ENCODE data around the gene GGCX.
A peak's percentile ranks its signal among the peaks of the same experiment; 100 is the strongest.

Gene GGCX

DNA sequence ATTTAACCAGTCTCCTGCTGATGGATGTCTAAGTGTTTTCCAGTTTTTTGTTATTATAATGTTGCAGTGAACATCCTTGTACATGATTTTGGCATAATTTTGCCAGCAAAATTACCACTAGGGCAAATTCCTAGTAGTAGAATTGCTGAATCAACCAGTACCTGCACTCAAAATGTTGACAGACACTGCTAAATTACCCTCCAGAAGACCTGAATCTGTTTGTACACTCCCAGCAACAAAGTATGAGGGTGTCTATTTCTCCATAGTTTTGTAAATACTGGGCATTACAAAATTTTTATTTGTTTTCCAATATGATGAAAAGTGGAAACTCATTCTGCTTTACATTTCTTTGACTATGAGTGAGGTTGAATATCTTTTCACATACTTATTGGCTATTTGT is 33.5 kb downstream of the GGCX start:
- ATAC-seq (ENCODE audit: low read depth) = no peak
- no peaks in the 10 kb centered on the region for H3K27me3 ChIP-seq (ENCODE audit: insufficient read depth, poor library complexity, severe bottlenecking)
- H3K4me3 ChIP-seq (ENCODE audit: severe bottlenecking) = no peak overlapping the region
- H3K36me3 ChIP-seq (ENCODE audit: low read depth) = no peaks in the 10 kb centered on the region
- H3K27ac ChIP-seq (ENCODE audit: poor library complexity, severe bottlenecking) = no peak overlapping the region
- H3K4me1 ChIP-seq (ENCODE audit: insufficient read depth, poor library complexity, severe bottlenecking) = no peaks in the 10 kb centered on the region
- no peak for DNase-seq (ENCODE audit: low spot score)
- TF ChIP-seq, protein P1, sequence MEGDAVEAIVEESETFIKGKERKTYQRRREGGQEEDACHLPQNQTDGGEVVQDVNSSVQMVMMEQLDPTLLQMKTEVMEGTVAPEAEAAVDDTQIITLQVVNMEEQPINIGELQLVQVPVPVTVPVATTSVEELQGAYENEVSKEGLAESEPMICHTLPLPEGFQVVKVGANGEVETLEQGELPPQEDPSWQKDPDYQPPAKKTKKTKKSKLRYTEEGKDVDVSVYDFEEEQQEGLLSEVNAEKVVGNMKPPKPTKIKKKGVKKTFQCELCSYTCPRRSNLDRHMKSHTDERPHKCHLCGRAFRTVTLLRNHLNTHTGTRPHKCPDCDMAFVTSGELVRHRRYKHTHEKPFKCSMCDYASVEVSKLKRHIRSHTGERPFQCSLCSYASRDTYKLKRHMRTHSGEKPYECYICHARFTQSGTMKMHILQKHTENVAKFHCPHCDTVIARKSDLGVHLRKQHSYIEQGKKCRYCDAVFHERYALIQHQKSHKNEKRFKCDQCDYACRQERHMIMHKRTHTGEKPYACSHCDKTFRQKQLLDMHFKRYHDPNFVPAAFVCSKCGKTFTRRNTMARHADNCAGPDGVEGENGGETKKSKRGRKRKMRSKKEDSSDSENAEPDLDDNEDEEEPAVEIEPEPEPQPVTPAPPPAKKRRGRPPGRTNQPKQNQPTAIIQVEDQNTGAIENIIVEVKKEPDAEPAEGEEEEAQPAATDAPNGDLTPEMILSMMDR (IDR thresholded peaks at IDR 0.05; ENCODE audit: poor library complexity, severe bottlenecking) = no peak
- no peaks in the 10 kb centered on the region for H3K9me3 ChIP-seq (ENCODE audit: severe bottlenecking)

DNA sequence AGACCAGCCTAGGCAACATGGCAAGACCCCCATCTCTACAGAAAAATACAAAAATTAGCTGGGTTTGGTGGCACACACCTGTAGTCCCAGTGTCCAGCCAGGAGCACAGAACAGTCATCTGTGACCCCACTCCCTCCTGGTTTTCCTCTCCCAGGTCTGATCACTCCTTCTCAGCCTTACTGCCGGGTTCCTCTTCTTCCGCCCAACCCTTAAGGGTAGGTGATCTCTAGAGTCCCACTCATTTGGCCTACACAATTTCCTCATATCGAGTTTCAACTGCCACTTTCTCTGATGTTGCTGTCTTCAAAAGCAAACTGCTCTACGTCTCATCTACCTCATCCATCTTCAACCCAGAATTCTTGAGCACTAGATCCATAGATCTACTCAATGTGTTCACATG is 35.7 kb downstream of the GGCX start:
- no peaks in the 10 kb centered on the region for H3K4me1 ChIP-seq (ENCODE audit: insufficient read depth, poor library complexity, severe bottlenecking)
- DNase-seq (ENCODE audit: low spot score) (no peak), ATAC-seq (ENCODE audit: low read depth) (no peak)
- H3K36me3 ChIP-seq (ENCODE audit: low read depth) = no peaks in the 10 kb centered on the region
- no peak overlapping the region for H3K27ac ChIP-seq (ENCODE audit: poor library complexity, severe bottlenecking)
- TF ChIP-seq, protein P1 (IDR thresholded peaks at IDR 0.05; ENCODE audit: poor library complexity, severe bottlenecking) = no peak
- no peaks in the 10 kb centered on the region for H3K27me3 ChIP-seq (ENCODE audit: insufficient read depth, poor library complexity, severe bottlenecking)
- H3K4me3 ChIP-seq (ENCODE audit: severe bottlenecking) = no peak overlapping the region
- no peaks in the 10 kb centered on the region for H3K9me3 ChIP-seq (ENCODE audit: severe bottlenecking)

DNA sequence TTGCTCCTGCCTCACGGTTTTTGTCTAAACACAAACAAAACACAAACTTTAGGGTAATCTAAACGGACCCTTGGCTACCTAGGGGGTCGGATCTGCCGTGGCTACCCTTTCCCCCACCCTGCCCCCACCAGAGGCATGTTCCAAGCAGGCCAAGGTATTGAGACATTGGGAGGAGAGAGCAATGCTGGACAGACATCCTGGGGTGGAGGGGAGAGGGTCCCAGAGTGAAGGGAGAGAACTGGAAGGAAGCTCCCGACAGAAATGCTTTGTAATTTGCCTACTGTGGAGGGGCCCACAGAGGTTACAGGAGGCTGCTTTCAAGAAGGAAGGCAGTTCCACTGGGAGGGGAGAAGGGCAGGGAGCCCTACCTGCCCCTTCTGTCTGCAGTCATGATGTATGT is 36.3 kb downstream of the GGCX start:
- no peaks in the 10 kb centered on the region for H3K27me3 ChIP-seq (ENCODE audit: insufficient read depth, poor library complexity, severe bottlenecking)
- H3K27ac ChIP-seq (ENCODE audit: poor library complexity, severe bottlenecking) = no peak overlapping the region
- TF ChIP-seq, protein P1 (IDR thresholded peaks at IDR 0.05; ENCODE audit: poor library complexity, severe bottlenecking) = no peak
- DNase-seq (ENCODE audit: low spot score) (no peak), ATAC-seq (ENCODE audit: low read depth) (no peak)
- no peaks in the 10 kb centered on the region for H3K4me1 ChIP-seq (ENCODE audit: insufficient read depth, poor library complexity, severe bottlenecking)
- H3K4me3 ChIP-seq (ENCODE audit: severe bottlenecking) = no peak overlapping the region
- no peaks in the 10 kb centered on the region for H3K36me3 ChIP-seq (ENCODE audit: low read depth)
- H3K9me3 ChIP-seq (ENCODE audit: severe bottlenecking) = no peaks in the 10 kb centered on the region

DNA sequence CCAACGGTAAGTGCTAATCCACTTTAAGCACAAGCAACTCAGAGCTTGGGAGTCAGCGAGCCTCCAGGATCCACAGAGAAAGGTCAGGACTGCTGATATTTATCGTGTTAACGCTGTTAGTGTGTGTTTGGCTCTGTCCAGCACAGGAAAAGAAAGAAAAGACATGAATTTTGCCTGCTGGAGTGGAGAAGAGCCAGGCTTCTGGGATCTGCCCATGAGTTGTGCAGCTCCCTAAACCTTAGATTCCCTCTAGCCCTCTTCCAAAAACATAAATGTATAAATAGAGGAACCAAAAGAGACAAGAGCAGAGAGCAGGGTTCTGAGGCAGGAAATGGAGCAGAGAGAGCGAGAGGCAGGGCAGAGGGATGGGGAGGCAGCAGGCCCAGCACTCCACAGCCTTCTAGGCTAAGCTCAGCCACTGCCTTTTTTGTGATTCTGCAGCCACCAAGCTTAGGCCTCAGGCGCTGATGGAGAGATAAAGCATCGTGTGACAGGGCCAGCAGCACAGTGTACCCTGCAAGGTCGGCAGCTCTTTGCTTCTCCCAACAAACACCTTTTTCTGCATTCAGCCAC is 36.9 kb downstream of the GGCX start:
- no peaks in the 10 kb centered on the region for H3K4me1 ChIP-seq (ENCODE audit: insufficient read depth, poor library complexity, severe bottlenecking)
- no peaks in the 10 kb centered on the region for H3K36me3 ChIP-seq (ENCODE audit: low read depth)
- no peaks in the 10 kb centered on the region for H3K27me3 ChIP-seq (ENCODE audit: insufficient read depth, poor library complexity, severe bottlenecking)
- DNase-seq (ENCODE audit: low spot score) (no peak), ATAC-seq (ENCODE audit: low read depth) (peak; percentile 25; the same call in 1 of the 3 replicates)
- no peak overlapping the region for H3K27ac ChIP-seq (ENCODE audit: poor library complexity, severe bottlenecking)
- no peaks in the 10 kb centered on the region for H3K9me3 ChIP-seq (ENCODE audit: severe bottlenecking)
- no peak overlapping the region for H3K4me3 ChIP-seq (ENCODE audit: severe bottlenecking)
- TF ChIP-seq, protein P1 (IDR thresholded peaks at IDR 0.05; ENCODE audit: poor library complexity, severe bottlenecking) = no peak

DNA sequence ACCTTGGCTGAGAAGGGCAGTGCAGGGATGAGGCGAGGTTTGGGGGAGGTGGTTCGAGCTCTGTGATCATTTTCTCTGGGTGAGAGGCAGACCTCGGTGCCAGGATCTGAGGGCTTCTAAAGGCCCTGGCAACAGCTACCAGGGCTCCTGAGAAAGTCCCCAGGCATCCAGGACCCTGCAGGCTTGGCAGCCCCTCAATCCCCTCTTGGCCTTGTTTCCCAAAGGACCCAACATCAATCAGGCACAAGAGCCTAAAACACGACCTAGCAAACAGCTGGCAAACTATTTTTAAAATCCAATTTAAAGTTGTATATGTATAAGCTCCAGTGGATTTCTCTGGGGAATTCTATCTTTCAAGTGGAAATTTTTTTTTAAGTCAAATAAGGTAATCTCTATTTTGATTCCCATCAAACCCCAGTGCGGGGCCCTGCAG is 37.4 kb downstream of the GGCX start:
- H3K36me3 ChIP-seq (ENCODE audit: low read depth) = no peaks in the 10 kb centered on the region
- H3K27me3 ChIP-seq (ENCODE audit: insufficient read depth, poor library complexity, severe bottlenecking) = no peaks in the 10 kb centered on the region
- H3K4me1 ChIP-seq (ENCODE audit: insufficient read depth, poor library complexity, severe bottlenecking) = no peaks in the 10 kb centered on the region
- DNase-seq (ENCODE audit: low spot score) = no peak
- no peaks in the 10 kb centered on the region for H3K9me3 ChIP-seq (ENCODE audit: severe bottlenecking)
- no peak overlapping the region for H3K27ac ChIP-seq (ENCODE audit: poor library complexity, severe bottlenecking)
- TF ChIP-seq, protein P1 (IDR thresholded peaks at IDR 0.05; ENCODE audit: poor library complexity, severe bottlenecking) = no peak
- no peak for ATAC-seq (ENCODE audit: low read depth)
- no peak overlapping the region for H3K4me3 ChIP-seq (ENCODE audit: severe bottlenecking)

Data from RWPE2 (cell line).